ENCODE results near the gene PAK4.

Gene PAK4

DNA sequence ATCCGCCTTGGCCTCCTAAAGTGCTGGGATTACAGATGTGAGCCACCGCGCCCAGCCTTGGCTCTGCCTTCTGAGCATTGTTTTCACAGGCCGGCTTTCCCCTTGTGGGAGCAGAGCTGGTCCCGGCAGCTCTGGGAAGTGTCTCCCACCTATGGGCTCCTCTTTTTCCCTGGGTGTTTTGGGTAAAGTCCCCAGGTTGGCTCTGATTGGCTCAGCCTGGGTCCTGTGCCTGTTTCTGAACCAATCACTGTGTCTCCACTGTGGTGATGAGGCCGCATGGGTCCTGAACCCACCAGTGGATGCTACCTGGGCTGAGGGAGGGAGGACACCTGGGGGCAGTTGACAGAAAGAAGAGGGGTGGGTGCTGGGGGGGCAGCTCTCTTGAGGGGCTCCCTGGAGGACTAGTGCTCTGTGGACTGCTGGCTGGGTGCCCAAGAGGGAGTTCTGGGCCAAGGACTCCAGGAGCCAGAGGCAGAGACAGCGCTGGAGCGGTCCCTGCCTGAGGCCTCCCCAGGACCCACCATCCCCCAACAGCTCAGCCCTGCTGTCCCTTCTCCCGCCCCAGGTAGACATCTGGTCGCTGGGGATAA, 51.6 kb downstream of the PAK4 start:
- no peak for TF ChIP-seq YY1 (IDR thresholded peaks at IDR 0.05; ENCODE audit: low read depth)
- TF ChIP-seq CREB1 (IDR thresholded peaks at IDR 0.05; ENCODE audit: low read depth): no peak
- TF ChIP-seq TAF1 (IDR thresholded peaks at IDR 0.05; ENCODE audit: low read depth): no peak
- TF ChIP-seq TCF12 (IDR thresholded peaks at IDR 0.05; ENCODE audit: low read depth): no peak
- no peak for TF ChIP-seq USF1 (IDR thresholded peaks at IDR 0.05)
- TF ChIP-seq, protein P1, sequence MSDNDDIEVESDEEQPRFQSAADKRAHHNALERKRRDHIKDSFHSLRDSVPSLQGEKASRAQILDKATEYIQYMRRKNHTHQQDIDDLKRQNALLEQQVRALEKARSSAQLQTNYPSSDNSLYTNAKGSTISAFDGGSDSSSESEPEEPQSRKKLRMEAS (IDR thresholded peaks at IDR 0.05): no peak
- no peak for TF ChIP-seq CEBPB (IDR thresholded peaks at IDR 0.05)
- no peak for TF ChIP-seq TEAD4 (IDR thresholded peaks at IDR 0.05)
- no peak for TF ChIP-seq ZBTB7A (IDR thresholded peaks at IDR 0.05; ENCODE audit: low read depth)

GRCh38 chr19:39177736-39178135, 52.1 kb downstream of the PAK4 start:
- no peak for TF ChIP-seq CEBPB (IDR thresholded peaks at IDR 0.05)
- TF ChIP-seq YY1 (IDR thresholded peaks at IDR 0.05; ENCODE audit: low read depth): no peak
- TF ChIP-seq, protein P2, sequence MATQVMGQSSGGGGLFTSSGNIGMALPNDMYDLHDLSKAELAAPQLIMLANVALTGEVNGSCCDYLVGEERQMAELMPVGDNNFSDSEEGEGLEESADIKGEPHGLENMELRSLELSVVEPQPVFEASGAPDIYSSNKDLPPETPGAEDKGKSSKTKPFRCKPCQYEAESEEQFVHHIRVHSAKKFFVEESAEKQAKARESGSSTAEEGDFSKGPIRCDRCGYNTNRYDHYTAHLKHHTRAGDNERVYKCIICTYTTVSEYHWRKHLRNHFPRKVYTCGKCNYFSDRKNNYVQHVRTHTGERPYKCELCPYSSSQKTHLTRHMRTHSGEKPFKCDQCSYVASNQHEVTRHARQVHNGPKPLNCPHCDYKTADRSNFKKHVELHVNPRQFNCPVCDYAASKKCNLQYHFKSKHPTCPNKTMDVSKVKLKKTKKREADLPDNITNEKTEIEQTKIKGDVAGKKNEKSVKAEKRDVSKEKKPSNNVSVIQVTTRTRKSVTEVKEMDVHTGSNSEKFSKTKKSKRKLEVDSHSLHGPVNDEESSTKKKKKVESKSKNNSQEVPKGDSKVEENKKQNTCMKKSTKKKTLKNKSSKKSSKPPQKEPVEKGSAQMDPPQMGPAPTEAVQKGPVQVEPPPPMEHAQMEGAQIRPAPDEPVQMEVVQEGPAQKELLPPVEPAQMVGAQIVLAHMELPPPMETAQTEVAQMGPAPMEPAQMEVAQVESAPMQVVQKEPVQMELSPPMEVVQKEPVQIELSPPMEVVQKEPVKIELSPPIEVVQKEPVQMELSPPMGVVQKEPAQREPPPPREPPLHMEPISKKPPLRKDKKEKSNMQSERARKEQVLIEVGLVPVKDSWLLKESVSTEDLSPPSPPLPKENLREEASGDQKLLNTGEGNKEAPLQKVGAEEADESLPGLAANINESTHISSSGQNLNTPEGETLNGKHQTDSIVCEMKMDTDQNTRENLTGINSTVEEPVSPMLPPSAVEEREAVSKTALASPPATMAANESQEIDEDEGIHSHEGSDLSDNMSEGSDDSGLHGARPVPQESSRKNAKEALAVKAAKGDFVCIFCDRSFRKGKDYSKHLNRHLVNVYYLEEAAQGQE (IDR thresholded peaks at IDR 0.05; ENCODE audit: low read depth): no peak
- no peak for TF ChIP-seq FOXM1 (IDR thresholded peaks at IDR 0.05; ENCODE audit: borderline replicate concordance, low read depth)
- no peak for TF ChIP-seq TAF1 (IDR thresholded peaks at IDR 0.05; ENCODE audit: low read depth)
- no peak for TF ChIP-seq EGR1 (IDR thresholded peaks at IDR 0.05)
- no peak for TF ChIP-seq NFIC (IDR thresholded peaks at IDR 0.05)
- no peak for TF ChIP-seq ZBTB7A (IDR thresholded peaks at IDR 0.05; ENCODE audit: low read depth)

- TF ChIP-seq TEAD4 (IDR thresholded peaks at IDR 0.05) (no peak), RAD21 (IDR thresholded peaks at IDR 0.05; ENCODE audit: low read depth) (no peak), YY1 (IDR thresholded peaks at IDR 0.05; ENCODE audit: low read depth) (no peak), CREB1 (IDR thresholded peaks at IDR 0.05; ENCODE audit: low read depth) (no peak), NFIC (IDR thresholded peaks at IDR 0.05) (no peak), ZBTB7A (IDR thresholded peaks at IDR 0.05; ENCODE audit: low read depth) (no peak), EGR1 (IDR thresholded peaks at IDR 0.05) (no peak), TAF1 (IDR thresholded peaks at IDR 0.05; ENCODE audit: low read depth) (no peak), USF1 (IDR thresholded peaks at IDR 0.05) (no peak), FOXM1 (IDR thresholded peaks at IDR 0.05; ENCODE audit: borderline replicate concordance, low read depth) (no peak), TCF12 (IDR thresholded peaks at IDR 0.05; ENCODE audit: low read depth) (no peak), CEBPB (IDR thresholded peaks at IDR 0.05) (no peak)
- TF ChIP-seq, protein P1 (IDR thresholded peaks at IDR 0.05): no peak
Observed at GRCh38 chr19:39178296-39179006, 52.9 kb downstream of the PAK4 start.

GRCh38 chr19:39179754-39180153, 54.2 kb downstream of the PAK4 start:
- TF ChIP-seq CREB1 (IDR thresholded peaks at IDR 0.05; ENCODE audit: low read depth): no peak
- no peak for TF ChIP-seq EGR1 (IDR thresholded peaks at IDR 0.05)
- TF ChIP-seq TCF12 (IDR thresholded peaks at IDR 0.05; ENCODE audit: low read depth): no peak
- TF ChIP-seq TAF1 (IDR thresholded peaks at IDR 0.05; ENCODE audit: low read depth): no peak
- TF ChIP-seq RAD21 (IDR thresholded peaks at IDR 0.05; ENCODE audit: low read depth): no peak
- TF ChIP-seq NFIC (IDR thresholded peaks at IDR 0.05): no peak
- no peak for TF ChIP-seq CEBPB (IDR thresholded peaks at IDR 0.05)
- TF ChIP-seq TEAD4 (IDR thresholded peaks at IDR 0.05): no peak
- TF ChIP-seq ZBTB7A (IDR thresholded peaks at IDR 0.05; ENCODE audit: low read depth): no peak
- no peak for TF ChIP-seq YY1 (IDR thresholded peaks at IDR 0.05; ENCODE audit: low read depth)
- TF ChIP-seq, protein P1 (IDR thresholded peaks at IDR 0.05): no peak
- no peak for TF ChIP-seq EP300 (IDR thresholded peaks at IDR 0.05; ENCODE audit: borderline replicate concordance)
- no peak for TF ChIP-seq USF1 (IDR thresholded peaks at IDR 0.05)
- TF ChIP-seq FOXM1 (IDR thresholded peaks at IDR 0.05; ENCODE audit: borderline replicate concordance, low read depth): no peak
- TF ChIP-seq, protein P2 (IDR thresholded peaks at IDR 0.05; ENCODE audit: low read depth): no peak

GRCh38 chr19:39180749-39181148, 55.2 kb downstream of the PAK4 start:
- TF ChIP-seq TCF12 (IDR thresholded peaks at IDR 0.05; ENCODE audit: low read depth): no peak
- TF ChIP-seq EGR1 (IDR thresholded peaks at IDR 0.05): no peak
- TF ChIP-seq CREB1 (IDR thresholded peaks at IDR 0.05; ENCODE audit: low read depth): no peak
- TF ChIP-seq USF1 (IDR thresholded peaks at IDR 0.05): no peak
- no peak for TF ChIP-seq FOXM1 (IDR thresholded peaks at IDR 0.05; ENCODE audit: borderline replicate concordance, low read depth)
- TF ChIP-seq TAF1 (IDR thresholded peaks at IDR 0.05; ENCODE audit: low read depth): no peak
- TF ChIP-seq TEAD4 (IDR thresholded peaks at IDR 0.05): no peak
- TF ChIP-seq, protein P2 (IDR thresholded peaks at IDR 0.05; ENCODE audit: low read depth): no peak
- TF ChIP-seq RAD21 (IDR thresholded peaks at IDR 0.05; ENCODE audit: low read depth): no peak
- TF ChIP-seq NFIC (IDR thresholded peaks at IDR 0.05): no peak
- TF ChIP-seq, protein P1 (IDR thresholded peaks at IDR 0.05): no peak
- TF ChIP-seq YY1 (IDR thresholded peaks at IDR 0.05; ENCODE audit: low read depth): no peak
- TF ChIP-seq EP300 (IDR thresholded peaks at IDR 0.05; ENCODE audit: borderline replicate concordance): no peak
- TF ChIP-seq ZBTB7A (IDR thresholded peaks at IDR 0.05; ENCODE audit: low read depth): no peak
